GM06990 (cell line): ENCODE data around the gene SPATA9.

Experiments used
- DNase-seq: peaks from one replicate; pipeline ENCODE4 v3.0.0-alpha.2; 2011; ENCODE audit not compliant: insufficient read length; ENCODE audit errors: extremely low read depth
- H3K27me3 ChIP-seq: replicated peaks from 2 replicates; pipeline ENCODE4 v1.6.0; 2011; ENCODE audit warnings: low read length; ENCODE audit not compliant: control insufficient read depth, insufficient read depth
- H3K36me3 ChIP-seq: 2 replicates; pipeline ENCODE4 v1.5.1; 2011; ENCODE audit warnings: low read length; ENCODE audit not compliant: control insufficient read depth, insufficient read depth
- H3K4me3 ChIP-seq: replicated peaks from 2 replicates; pipeline ENCODE4 v1.5.1; 2011; ENCODE audit warnings: low read depth, mild to moderate bottlenecking, control low read depth, low read length
- TF ChIP-seq, protein P1 (sequence below): IDR thresholded peaks from 2 replicates; pipeline ENCODE4 v1.5.1; 2011; ENCODE audit warnings: low read length, control low read depth, mild to moderate bottlenecking, inconsistent platforms; ENCODE audit not compliant: insufficient read depth, poor library complexity, severe bottlenecking

The SPATA9 gene

DNA sequence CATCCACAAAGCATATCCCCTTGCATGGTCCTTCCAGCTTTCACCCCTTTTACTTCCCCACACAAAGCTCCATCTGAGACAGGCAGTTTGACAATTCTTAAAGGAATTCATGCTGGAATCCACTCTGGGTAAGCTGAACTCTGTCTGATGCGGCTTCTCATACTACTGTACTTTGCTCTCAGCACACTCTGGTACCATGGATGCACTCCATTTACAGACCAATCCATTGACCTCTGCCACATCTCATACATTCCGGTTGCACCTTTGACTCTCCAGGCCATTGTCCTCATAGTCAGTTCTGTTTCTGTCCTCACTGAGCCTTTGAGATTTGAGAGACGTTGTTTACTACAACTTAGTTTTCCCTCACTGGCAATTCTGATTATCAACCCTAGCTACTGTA lies 12.2 kb downstream of the SPATA9 start:
- Histone ChIP-seq H3K4me3 (no peak overlapping the region), H3K36me3 (no peaks in the 10 kb centered on the region), H3K27me3 (no peaks in the 10 kb centered on the region)
- no peak for DNase-seq
- TF ChIP-seq, protein P1, sequence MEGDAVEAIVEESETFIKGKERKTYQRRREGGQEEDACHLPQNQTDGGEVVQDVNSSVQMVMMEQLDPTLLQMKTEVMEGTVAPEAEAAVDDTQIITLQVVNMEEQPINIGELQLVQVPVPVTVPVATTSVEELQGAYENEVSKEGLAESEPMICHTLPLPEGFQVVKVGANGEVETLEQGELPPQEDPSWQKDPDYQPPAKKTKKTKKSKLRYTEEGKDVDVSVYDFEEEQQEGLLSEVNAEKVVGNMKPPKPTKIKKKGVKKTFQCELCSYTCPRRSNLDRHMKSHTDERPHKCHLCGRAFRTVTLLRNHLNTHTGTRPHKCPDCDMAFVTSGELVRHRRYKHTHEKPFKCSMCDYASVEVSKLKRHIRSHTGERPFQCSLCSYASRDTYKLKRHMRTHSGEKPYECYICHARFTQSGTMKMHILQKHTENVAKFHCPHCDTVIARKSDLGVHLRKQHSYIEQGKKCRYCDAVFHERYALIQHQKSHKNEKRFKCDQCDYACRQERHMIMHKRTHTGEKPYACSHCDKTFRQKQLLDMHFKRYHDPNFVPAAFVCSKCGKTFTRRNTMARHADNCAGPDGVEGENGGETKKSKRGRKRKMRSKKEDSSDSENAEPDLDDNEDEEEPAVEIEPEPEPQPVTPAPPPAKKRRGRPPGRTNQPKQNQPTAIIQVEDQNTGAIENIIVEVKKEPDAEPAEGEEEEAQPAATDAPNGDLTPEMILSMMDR, result no peak

DNA sequence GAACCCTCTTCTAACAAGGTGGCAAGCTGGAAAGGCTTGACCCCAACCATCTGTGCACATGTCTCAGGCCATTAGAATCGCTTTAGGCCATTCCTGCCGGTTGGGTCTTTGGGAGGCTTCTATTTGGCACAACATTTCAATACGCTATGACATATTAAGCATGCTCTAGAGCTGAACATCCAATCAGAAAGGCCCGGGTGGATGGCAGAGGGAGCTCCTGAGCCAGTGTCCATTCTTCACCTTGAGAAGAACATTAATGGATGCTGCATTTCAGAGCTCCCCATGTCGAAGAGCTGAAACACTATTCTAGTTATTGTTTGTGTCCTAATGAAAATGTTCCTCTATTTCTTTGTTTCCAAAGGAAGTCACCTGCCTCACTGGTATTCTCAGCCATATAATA lies 12.8 kb downstream of the SPATA9 start:
- H3K4me3 ChIP-seq, result no peak overlapping the region
- no peaks in the 10 kb centered on the region for H3K27me3 ChIP-seq
- TF ChIP-seq, protein P1, result no peak
- no peak for DNase-seq
- H3K36me3 ChIP-seq, result no peaks in the 10 kb centered on the region

DNA sequence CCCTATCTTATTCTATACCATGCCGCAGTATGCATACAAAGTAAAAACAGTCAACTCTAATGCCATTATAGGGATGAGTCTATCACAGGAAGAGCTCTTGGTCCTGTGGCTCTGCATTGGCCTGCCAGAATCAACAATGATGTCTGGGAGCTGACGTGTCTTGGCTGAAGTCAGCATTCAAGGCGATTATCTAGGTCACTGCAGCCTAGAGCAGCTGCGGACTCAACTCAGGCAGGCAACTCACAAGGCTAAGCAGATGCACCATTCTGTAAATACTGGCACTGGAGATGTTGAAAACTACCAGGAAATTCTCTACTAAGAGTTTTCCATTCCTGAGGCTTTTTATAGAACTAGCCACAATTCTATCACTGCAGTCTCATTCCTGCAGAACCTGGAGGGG lies 13.3 kb downstream of the SPATA9 start:
- TF ChIP-seq, protein P1, result no peak
- Histone ChIP-seq H3K4me3 (no peak overlapping the region), H3K36me3 (no peaks in the 10 kb centered on the region), H3K27me3 (no peaks in the 10 kb centered on the region)
- DNase-seq, result no peak

DNA sequence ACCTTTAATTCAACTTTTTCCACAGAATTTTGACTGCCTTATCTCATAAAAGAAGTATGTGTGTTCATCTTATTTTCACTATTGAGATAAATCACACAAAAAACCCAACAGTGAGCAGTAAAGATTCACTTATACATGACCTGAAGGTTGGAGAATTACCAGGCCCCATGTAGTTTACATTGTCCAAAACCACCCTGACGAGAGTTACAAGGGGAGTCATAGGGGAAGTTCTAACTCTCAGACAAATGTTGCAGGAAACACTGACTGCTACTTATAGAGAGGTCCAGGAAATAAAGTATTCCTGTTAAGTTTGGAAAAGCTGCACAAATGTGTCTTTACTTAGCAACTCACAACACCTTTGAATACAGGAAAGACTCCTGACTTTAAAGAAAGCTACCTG lies 14.1 kb downstream of the SPATA9 start:
- no peaks in the 10 kb centered on the region for H3K27me3 ChIP-seq
- TF ChIP-seq, protein P1, result no peak
- H3K36me3 ChIP-seq, result no peaks in the 10 kb centered on the region
- no peak overlapping the region for H3K4me3 ChIP-seq
- DNase-seq, result no peak

DNA sequence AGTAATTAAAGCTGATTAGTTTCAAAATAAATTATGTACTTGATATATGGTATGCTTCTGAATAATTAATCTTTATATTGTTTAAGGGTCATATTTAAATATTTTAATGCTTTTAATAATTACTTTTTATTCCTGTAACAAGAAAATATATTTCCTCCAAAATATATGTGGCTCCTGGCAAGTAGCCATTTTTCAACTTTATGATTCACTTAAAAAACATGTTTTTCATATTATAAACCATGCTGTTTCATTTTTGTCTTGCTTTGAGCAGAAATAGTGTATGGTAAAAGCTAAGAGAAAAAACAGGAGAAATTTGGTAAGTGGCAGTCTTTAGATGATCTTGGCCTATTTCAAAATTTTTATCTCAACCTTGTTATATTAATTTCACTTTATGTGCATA lies 14.6 kb downstream of the SPATA9 start:
- H3K4me3 ChIP-seq, result no peak overlapping the region
- no peak for DNase-seq
- H3K27me3 ChIP-seq, result no peaks in the 10 kb centered on the region
- H3K36me3 ChIP-seq, result no peaks in the 10 kb centered on the region
- TF ChIP-seq, protein P1, result no peak

DNA sequence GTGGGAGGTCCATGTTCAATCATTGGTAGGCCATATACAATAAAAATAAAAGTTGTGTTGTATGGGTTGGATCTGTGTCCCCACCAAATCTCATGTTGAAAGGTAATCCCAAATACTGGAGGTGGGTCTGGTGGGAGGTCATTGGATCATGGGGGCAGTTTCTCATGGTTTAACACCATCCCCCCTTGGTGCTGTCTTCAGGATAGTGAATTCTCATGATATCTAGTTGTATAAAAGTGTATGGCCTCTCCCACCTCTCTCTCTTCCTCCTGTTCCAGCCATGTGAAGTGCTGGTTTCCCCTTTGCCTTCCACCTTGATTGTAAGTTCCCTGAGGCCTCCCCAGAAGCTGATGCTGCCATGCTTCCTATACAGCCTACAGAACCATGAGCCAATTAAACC lies 15.1 kb downstream of the SPATA9 start:
- H3K36me3 ChIP-seq, result no peaks in the 10 kb centered on the region
- no peak overlapping the region for H3K4me3 ChIP-seq
- TF ChIP-seq, protein P1, result no peak
- DNase-seq, result no peak
- H3K27me3 ChIP-seq, result no peaks in the 10 kb centered on the region
